ENCODE measurements around the gene C16orf74.

- TF ChIP-seq CTCF (IDR thresholded peaks at IDR 0.05) (no peak), POLR2A (IDR thresholded peaks at IDR 0.05) (no peak)
Measured at GRCh38 chr16:85746460-85747215, 4.3 kb downstream of the C16orf74 start.
